Ishikawa (cell line): ENCODE measurements around the gene GDE1.

Experiments
- CEBPB ChIP-seq: IDR thresholded peaks from 2 replicates; pipeline ENCODE4 v1.6.1; 2012
- CREB1 ChIP-seq: IDR thresholded peaks from 2 replicates; pipeline ENCODE4 v1.6.1; 2012; ENCODE audit warnings: low read depth
- EGR1 ChIP-seq: IDR thresholded peaks from 2 replicates; pipeline ENCODE4 v1.6.1; 2012
- EP300 ChIP-seq: IDR thresholded peaks from 2 replicates; pipeline ENCODE4 v1.6.1; 2012; ENCODE audit warnings: borderline replicate concordance
- NFIC ChIP-seq: IDR thresholded peaks from 2 replicates; pipeline ENCODE4 v1.6.1; 2012
- TAF1 ChIP-seq: IDR thresholded peaks from 2 replicates; pipeline ENCODE4 v1.6.1; 2012; ENCODE audit warnings: low read depth, mild to moderate bottlenecking
- TCF12 ChIP-seq: IDR thresholded peaks from 2 replicates; pipeline ENCODE4 v1.6.1; 2012; ENCODE audit warnings: low read depth
- YY1 ChIP-seq: IDR thresholded peaks from 2 replicates; pipeline ENCODE4 v1.6.1; 2012; ENCODE audit warnings: low read depth
- TF ChIP-seq, protein P1 (sequence below): IDR thresholded peaks from 2 replicates; pipeline ENCODE4 v1.6.1; 2012; ENCODE audit warnings: low read depth, mild to moderate bottlenecking
- TF ChIP-seq, protein P2 (sequence below): IDR thresholded peaks from 2 replicates; pipeline ENCODE4 v1.6.1; 2012

DNA sequence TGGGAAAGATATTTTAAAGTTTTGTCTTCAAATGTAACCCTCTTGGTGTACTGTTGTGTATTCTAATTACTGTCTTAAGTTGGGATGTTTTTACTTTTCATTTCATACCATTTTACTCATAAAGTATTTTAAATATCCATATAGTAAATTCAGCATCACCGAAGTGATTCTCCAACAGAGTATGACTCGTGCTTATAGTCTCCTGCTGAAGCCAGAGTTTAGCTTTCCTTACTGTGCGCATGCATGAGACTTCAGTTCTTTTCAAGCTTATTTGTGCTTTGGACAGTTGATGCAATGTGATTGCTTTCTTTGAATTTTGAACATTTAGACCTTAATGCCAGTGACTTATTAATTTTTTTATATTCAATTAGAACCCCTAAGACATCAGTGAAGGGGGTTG, 26.2 kb upstream of the GDE1 start:
- TF ChIP-seq TAF1 (no peak), EP300 (no peak), CEBPB (no peak), EGR1 (no peak), CREB1 (no peak), TCF12 (no peak), NFIC (no peak), YY1 (no peak)
- TF ChIP-seq, protein P1, sequence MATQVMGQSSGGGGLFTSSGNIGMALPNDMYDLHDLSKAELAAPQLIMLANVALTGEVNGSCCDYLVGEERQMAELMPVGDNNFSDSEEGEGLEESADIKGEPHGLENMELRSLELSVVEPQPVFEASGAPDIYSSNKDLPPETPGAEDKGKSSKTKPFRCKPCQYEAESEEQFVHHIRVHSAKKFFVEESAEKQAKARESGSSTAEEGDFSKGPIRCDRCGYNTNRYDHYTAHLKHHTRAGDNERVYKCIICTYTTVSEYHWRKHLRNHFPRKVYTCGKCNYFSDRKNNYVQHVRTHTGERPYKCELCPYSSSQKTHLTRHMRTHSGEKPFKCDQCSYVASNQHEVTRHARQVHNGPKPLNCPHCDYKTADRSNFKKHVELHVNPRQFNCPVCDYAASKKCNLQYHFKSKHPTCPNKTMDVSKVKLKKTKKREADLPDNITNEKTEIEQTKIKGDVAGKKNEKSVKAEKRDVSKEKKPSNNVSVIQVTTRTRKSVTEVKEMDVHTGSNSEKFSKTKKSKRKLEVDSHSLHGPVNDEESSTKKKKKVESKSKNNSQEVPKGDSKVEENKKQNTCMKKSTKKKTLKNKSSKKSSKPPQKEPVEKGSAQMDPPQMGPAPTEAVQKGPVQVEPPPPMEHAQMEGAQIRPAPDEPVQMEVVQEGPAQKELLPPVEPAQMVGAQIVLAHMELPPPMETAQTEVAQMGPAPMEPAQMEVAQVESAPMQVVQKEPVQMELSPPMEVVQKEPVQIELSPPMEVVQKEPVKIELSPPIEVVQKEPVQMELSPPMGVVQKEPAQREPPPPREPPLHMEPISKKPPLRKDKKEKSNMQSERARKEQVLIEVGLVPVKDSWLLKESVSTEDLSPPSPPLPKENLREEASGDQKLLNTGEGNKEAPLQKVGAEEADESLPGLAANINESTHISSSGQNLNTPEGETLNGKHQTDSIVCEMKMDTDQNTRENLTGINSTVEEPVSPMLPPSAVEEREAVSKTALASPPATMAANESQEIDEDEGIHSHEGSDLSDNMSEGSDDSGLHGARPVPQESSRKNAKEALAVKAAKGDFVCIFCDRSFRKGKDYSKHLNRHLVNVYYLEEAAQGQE, result no peak
- TF ChIP-seq, protein P2, sequence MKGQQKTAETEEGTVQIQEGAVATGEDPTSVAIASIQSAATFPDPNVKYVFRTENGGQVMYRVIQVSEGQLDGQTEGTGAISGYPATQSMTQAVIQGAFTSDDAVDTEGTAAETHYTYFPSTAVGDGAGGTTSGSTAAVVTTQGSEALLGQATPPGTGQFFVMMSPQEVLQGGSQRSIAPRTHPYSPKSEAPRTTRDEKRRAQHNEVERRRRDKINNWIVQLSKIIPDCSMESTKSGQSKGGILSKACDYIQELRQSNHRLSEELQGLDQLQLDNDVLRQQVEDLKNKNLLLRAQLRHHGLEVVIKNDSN, result no peak
